Hepatocyte (in vitro differentiated cells): ENCODE data around the gene TNXB.

ENCODE experiments used
- EZH2 ChIP-seq: fragments of 200-600 bp; sonication (generic); IDR thresholded peaks from 2 replicates; pipeline ENCODE4 v1.6.1; 2016; ENCODE audit warnings: antibody characterized with exemption, mild to moderate bottlenecking, borderline replicate concordance
- EZH2phosphoT487 ChIP-seq: fragments of 200-600 bp; sonication (generic); IDR thresholded peaks from one replicate; pipeline ENCODE4 v1.6.1; 2018; ENCODE audit warnings: antibody characterized with exemption, mild to moderate bottlenecking, low read depth, moderate library complexity; ENCODE audit not compliant: unreplicated experiment, severe bottlenecking
- TF ChIP-seq, protein P1 (sequence below): fragments of 200-600 bp; sonication (generic); IDR thresholded peaks from 2 replicates; pipeline ENCODE4 v1.5.1; 2016; ENCODE audit warnings: antibody characterized with exemption, mild to moderate bottlenecking; ENCODE audit not compliant: poor library complexity

- TF ChIP-seq EZH2 (no peak), EZH2phosphoT487 (no peak)
- TF ChIP-seq, protein P1, sequence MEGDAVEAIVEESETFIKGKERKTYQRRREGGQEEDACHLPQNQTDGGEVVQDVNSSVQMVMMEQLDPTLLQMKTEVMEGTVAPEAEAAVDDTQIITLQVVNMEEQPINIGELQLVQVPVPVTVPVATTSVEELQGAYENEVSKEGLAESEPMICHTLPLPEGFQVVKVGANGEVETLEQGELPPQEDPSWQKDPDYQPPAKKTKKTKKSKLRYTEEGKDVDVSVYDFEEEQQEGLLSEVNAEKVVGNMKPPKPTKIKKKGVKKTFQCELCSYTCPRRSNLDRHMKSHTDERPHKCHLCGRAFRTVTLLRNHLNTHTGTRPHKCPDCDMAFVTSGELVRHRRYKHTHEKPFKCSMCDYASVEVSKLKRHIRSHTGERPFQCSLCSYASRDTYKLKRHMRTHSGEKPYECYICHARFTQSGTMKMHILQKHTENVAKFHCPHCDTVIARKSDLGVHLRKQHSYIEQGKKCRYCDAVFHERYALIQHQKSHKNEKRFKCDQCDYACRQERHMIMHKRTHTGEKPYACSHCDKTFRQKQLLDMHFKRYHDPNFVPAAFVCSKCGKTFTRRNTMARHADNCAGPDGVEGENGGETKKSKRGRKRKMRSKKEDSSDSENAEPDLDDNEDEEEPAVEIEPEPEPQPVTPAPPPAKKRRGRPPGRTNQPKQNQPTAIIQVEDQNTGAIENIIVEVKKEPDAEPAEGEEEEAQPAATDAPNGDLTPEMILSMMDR, result no peak
Observed at GRCh38 chr6:32139590-32139989, 30.5 kb upstream of the TNXB start.
